ENCODE results near the gene ANKRD39. TPM values are rescaled to one million over a fixed set of nuclear protein-coding genes. Genes with fewer than 3 reads are reported as not detected.

The ANKRD39 gene
- total and polyA plus RNA-seq, 10 donors: 13.6 to 32.2 (median 20.4) TPM

GRCh38 chr2:96853321-96853720 lies 4.5 kb downstream of the ANKRD39 start:
- TF ChIP-seq CTCF (IDR thresholded peaks at IDR 0.05 in 8 of 11, conservative IDR thresholded peaks at IDR 0.05 in 3 of 11) (no peak), POLR2A (IDR thresholded peaks at IDR 0.05) (no peak), POLR2AphosphoS5 (IDR thresholded peaks at IDR 0.05) (peak in 1 of 3 donors; percentile 34)
- Histone ChIP-seq H3K9me3 (no peaks in the 10 kb centered on the region), H3K4me1 (peaks cover 10 to 42% (median 22%) of the 10 kb centered on the region in 6 donors), H3K4me3 (no peak overlapping the region), H3K27ac (no peak overlapping the region), H3K27me3 (replicated peaks in 1 of 7) (no peaks in the 10 kb centered on the region), H3K36me3 (peaks cover 0 to 65% (median 54%) of the 10 kb centered on the region in 6 donors)
- intact Hi-C loops (cut with DNase I; ENCODE audit: low total_unique reads): no loop called here
- DNase-seq: no peak
- WGBS, 5 donors: 95 to 98% (median 96%) methylated on average over 15 of the region's 15 CpGs

DNA sequence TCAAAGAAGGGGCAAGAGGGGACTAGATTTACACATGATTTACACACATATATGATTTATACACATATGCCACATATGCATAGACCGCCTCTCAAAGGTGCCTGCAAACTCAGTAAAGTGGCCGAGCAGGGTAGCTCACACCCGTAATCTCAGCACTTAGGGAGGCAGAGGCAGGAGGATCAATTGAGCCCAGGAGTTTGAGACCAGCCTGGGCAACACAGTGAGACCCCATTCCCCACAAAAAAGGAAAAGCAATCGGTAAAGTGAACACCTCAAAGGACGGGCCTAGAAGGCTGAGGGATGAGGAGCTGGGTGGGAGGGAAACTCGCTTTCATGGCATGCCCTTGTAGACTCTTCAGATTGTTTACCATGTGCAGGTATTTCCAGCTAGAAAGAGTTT lies 5.1 kb downstream of the ANKRD39 start:
- TF ChIP-seq POLR2A (IDR thresholded peaks at IDR 0.05) (no peak), CTCF (IDR thresholded peaks at IDR 0.05 in 8 of 11, conservative IDR thresholded peaks at IDR 0.05 in 3 of 11) (no peak), POLR2AphosphoS5 (IDR thresholded peaks at IDR 0.05) (no peak)
- H3K36me3 ChIP-seq: peaks cover 0 to 71% (median 60%) of the 10 kb centered on the region in 6 donors
- H3K4me3 ChIP-seq: no peak overlapping the region
- H3K4me1 ChIP-seq: peaks cover 10 to 46% (median 20%) of the 10 kb centered on the region in 6 donors
- 92 to 97% (median 94%) methylated on average over 6 of the region's 6 CpGs for WGBS, 5 donors
- no peak overlapping the region for H3K27ac ChIP-seq
- no peak for DNase-seq
- H3K27me3 ChIP-seq (replicated peaks in 1 of 7): no peaks in the 10 kb centered on the region
- intact Hi-C loops (cut with DNase I; ENCODE audit: low total_unique reads): no loop called here
- H3K9me3 ChIP-seq: no peaks in the 10 kb centered on the region

- no peak for DNase-seq
- Histone ChIP-seq H3K27me3 (replicated peaks in 1 of 7) (no peaks in the 10 kb centered on the region), H3K4me1 (peaks cover 0 to 16% (median 2%) of the 10 kb centered on the region in 6 donors), H3K9me3 (no peaks in the 10 kb centered on the region), H3K27ac (peak overlapping the region in 3 of 8 donors; percentile 1 to 22 (median 3)), H3K36me3 (peaks cover 0 to 90% (median 64%) of the 10 kb centered on the region in 6 donors), H3K4me3 (no peak overlapping the region)
- TF ChIP-seq POLR2AphosphoS5 (IDR thresholded peaks at IDR 0.05) (peak in 2 of 3 donors; percentile 7 to 33), CTCF (IDR thresholded peaks at IDR 0.05 in 8 of 11, conservative IDR thresholded peaks at IDR 0.05 in 3 of 11) (no peak)
- 75 to 84% (median 82%) methylated on average over 4 to 9 of the region's 9 CpGs for WGBS, 5 donors
- intact Hi-C loops (cut with DNase I; ENCODE audit: low total_unique reads): no loop called here
Observed at GRCh38 chr2:96848264-96848663, 9.6 kb downstream of the ANKRD39 start.

GRCh38 chr2:96847586-96847985 lies 10.2 kb downstream of the ANKRD39 start:
- intact Hi-C loops (cut with DNase I; ENCODE audit: low total_unique reads): no loop called here
- 78 to 86% (median 80%) methylated on average over 10 of the region's 10 CpGs for WGBS, 5 donors
- no peak for TF ChIP-seq CTCF (IDR thresholded peaks at IDR 0.05 in 8 of 11, conservative IDR thresholded peaks at IDR 0.05 in 3 of 11)
- TF ChIP-seq POLR2A (IDR thresholded peaks at IDR 0.05): no peak
- TF ChIP-seq POLR2AphosphoS5 (IDR thresholded peaks at IDR 0.05): peak in 1 of 3 donors; percentile 6
- H3K4me3 ChIP-seq: no peak overlapping the region
- no peak for DNase-seq
- H3K27ac ChIP-seq: peak overlapping the region in 1 of 8 donors; percentile 3
- H3K9me3 ChIP-seq: no peaks in the 10 kb centered on the region
- H3K4me1 ChIP-seq: peaks cover 0 to 16% (median 2%) of the 10 kb centered on the region in 6 donors
- no peaks in the 10 kb centered on the region for H3K27me3 ChIP-seq (replicated peaks in 1 of 7)
- peaks cover 0 to 83% (median 58%) of the 10 kb centered on the region in 6 donors for H3K36me3 ChIP-seq
